Esophagus squamous epithelium (tissue), 4 donors: ENCODE results near the gene AHDC1.

Source experiments
- CTCF ChIP-seq, 6 experiments: fragments of 450-650 bp in 4 of 6; fragments of 200-600 bp in 2 of 6; sonication (generic) in 2 of 6; IDR thresholded peaks; one replicate each; pipeline ENCODE4 v1.5.1; 2016 to 2019; ENCODE audit warnings: antibody characterized with exemption in 6 of 6, mild to moderate bottlenecking in 4 of 6, moderate library complexity in 4 of 6
- POLR2A ChIP-seq, 4 donors: fragments of 450-650 bp; IDR thresholded peaks; one replicate each; pipeline ENCODE4 v1.6.1; 2017; ENCODE audit warnings: antibody characterized with exemption in 4 of 4, mild to moderate bottlenecking in 4 of 4, moderate library complexity in 3 of 4

DNA sequence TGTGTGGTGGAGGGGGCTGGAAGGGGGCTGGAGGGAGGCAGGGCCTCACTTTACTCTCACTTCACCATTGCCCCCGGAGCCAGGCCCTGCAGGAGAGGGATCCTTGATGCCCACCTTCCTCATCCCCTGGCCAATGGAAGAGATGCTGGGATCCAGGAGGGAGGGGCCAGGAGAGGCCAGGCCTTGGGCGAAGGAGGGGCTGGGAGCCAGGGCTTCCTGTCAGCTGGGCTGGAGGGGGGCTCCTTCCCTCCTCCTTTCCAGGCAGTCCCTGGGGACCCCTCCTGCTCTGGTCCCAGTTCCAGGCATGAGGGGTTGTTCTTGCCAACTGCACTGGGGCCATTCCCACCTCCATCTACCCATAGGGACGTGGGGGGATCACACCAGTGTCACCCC is 5.7 kb downstream of the AHDC1 start:
- TF ChIP-seq CTCF (IDR thresholded peaks at IDR 0.05): no peak
- TF ChIP-seq POLR2A (IDR thresholded peaks at IDR 0.05): no peak
